Measurements from ENCODE around the gene NCKIPSD.

NCKIPSD gene

DNA sequence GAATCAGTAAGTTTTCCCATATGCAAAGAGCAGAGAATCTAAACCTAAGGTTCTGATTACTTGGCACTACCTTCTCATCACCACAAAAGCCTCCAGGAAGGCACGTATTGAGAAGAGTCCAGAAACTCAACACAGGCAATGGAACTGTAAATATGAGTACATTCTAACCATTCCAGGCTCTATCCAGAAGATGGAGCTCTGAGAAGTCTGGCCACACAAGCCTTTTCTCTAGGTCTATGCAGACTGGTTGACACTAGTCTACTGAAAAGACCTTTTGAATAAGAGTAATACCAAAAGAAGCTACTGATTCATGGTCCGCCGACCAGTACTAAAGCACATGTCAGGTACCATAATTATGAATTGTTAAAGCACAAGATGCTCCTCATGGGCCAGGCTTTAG is 12.2 kb upstream of the NCKIPSD start:
- in situ Hi-C loops (cut with MboI; ENCODE audit: low sequenced_read_pairs) = no loop called here

DNA sequence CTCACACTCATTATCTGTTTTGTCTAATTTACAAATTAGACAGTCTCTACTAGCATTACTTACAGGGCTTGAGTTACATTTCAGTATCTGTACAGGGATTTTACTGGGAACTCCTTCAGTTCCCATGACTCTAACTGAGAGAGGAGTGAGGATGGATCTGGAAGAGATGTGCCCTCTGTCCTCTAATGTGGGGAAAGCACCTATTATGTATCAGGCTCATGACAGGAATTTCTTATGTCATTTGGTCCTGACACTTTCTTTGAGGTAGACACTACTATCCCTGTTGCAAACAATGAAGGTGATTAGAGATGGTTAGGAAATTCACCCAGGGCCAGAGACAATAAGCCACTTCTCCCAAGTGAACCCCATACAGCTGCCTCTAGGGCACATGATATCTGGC is 10.9 kb upstream of the NCKIPSD start:
- in situ Hi-C loops (cut with MboI; ENCODE audit: low sequenced_read_pairs) = no loop called here

DNA sequence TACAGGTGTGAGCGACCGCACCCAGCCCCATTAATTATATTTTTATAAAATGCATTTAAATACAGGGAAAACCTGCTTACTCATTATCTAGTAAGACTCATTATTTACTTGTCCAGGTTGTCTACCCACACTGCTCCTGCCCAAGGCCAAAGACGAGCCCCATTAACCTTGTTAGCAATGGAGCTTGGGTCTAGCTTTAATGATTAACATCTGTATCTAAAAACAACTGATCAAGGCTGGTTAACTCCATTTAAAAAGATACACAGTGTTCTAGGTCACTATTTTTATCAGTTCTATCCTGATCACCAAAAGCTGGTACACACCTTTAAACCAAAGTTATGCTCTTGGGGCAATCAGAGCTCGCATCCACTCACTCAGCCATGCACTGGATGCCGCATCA is 10.4 kb upstream of the NCKIPSD start:
- in situ Hi-C loops (cut with MboI; ENCODE audit: low sequenced_read_pairs) = no loop called here

DNA sequence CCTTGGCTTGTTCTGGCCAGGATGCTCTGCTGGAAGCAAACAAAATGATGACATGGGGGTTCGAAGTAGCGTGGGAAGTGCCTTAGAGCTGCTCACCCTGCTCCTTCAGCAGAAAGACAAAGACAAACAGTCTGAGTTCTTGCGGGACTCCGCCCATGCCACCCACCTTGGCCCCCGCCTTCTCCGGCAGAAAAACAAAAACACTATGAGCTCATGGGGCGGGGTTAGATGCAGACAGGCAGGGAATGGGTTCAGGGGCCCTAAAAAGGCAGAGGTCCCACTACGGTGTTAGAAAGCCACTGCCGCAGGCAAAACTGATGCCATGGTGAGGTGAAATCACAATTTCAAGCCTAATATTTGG is 9.7 kb upstream of the NCKIPSD start:
- in situ Hi-C loops (cut with MboI; ENCODE audit: low sequenced_read_pairs) = no loop called here

DNA sequence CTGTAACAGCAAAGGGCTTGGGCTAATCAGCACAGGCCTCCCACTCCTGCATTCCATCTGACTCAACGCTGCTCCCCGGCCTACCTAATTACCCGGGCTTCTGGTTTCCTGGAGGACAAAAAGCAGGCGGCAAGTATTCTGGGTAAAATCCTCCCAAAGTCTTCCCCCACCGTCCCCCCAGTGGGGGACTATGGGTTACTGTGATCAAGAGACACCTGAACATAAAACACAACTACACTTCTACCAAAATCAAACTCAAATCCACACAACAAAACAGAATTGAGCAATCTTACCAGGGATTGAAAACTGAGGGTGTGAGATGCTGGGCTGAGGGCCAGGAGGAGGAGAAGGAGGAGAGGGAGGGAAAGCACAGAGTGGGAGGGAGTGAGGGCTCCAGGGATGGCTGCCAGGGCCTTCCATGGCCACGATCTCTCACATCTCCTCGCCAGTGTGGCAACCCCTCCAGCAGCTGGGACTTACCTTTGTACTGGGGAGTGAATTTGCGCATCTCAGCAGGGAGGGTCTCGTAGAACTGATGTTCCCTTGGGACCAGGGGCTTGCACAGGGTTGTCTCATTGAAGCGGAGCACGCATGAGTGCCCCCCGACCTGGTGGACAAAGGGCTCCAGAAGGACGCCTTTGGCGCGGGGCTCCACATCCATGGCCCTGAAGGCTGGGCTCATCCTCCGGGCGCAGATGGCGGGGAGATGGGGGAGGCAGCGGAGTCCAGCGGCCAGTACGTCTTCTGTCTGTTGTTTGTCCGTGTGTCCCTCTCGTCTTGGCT is 9.1 kb upstream of the NCKIPSD start:
- in situ Hi-C loops (cut with MboI; ENCODE audit: low sequenced_read_pairs) = no loop called here

DNA sequence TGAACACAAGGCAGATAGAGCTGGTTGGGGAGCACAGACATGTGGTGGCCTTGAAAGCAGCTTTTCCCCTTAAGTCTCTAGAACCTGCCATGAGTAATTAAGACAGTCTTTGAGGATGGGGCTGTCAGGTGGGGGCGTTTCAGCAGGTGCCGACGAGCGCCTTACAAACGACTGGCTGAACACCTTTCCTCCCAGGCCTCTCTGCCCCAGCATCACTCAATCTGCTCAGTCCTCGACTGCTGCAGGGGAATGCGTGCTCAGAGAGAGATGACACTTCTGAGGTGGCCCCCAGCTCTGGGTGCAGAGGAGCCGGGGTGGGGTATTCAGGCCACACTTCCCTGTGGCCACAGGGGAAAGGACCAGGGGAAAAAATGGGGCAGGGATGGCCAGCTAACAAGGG is 8.1 kb upstream of the NCKIPSD start:
- in situ Hi-C loops (cut with MboI; ENCODE audit: low sequenced_read_pairs) = no loop called here

DNA sequence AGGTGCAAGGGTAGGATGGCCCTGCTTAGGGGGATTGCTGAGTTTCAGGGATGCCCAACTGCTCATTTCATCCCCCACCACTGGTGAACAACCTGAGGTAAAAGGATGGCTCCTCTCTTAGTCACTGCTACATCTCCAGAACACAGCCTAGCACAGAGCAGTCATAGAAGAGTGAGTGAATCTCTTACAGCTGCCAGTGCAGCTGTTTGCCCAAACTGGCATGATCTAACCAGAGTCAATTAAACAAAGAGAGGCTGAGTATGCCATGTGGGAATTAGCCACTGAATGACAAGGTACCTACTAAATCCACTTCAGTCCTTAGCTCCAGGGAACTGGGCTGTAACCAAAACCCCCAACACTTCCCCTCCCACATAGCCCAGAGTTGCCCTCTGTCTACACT is 6.8 kb upstream of the NCKIPSD start:
- in situ Hi-C loops (cut with MboI; ENCODE audit: low sequenced_read_pairs) = no loop called here

DNA sequence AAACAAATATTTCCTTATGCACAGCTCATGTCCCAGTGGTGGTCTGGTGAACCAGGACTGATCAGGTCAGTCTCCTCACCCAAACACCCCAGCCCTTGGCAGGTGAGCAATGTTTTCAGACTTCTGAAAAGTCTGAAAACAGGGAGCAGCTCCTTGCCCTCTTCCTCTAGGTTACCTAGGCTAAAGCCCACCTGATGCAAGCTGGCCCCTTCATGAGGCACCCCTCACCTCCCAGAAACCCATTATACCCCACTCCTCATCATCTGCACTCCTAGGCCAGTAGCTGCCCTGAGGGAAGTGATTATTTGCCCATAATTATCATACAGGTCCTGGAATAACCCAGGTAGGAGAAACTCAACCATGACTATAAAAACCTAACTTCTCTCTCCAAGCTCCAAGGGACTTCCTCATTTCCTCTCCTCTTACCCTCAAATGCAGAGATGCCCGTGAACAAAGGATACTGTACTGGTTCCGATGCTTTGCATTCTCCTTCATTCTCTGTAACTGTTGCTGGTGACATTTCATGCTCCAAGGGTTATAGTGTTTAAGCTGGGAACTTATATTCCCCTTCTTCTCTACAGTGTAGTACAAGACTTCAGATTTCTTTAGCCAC is 5.2 kb upstream of the NCKIPSD start:
- in situ Hi-C loops (cut with MboI; ENCODE audit: low sequenced_read_pairs) = no loop called here

DNA sequence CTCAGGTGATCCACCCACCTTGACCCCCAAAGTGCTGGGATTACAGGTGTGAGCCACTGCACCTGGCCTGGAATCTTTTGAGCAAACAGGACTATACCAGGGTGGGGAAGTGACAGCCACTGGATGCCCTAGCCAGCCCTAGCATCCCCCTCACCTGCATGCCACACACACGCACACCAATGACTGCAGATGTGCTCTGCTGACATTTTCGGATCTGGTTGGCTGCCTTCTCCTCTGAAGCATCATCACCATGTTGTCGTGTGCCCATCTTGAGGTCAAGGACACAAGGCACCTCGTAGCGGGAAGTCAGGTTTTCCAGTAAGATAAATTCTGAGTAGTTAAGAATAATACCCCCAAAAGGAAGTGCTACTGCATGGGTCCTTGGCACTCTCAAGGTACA is 3.7 kb upstream of the NCKIPSD start:
- in situ Hi-C loops (cut with MboI; ENCODE audit: low sequenced_read_pairs) = no loop called here

DNA sequence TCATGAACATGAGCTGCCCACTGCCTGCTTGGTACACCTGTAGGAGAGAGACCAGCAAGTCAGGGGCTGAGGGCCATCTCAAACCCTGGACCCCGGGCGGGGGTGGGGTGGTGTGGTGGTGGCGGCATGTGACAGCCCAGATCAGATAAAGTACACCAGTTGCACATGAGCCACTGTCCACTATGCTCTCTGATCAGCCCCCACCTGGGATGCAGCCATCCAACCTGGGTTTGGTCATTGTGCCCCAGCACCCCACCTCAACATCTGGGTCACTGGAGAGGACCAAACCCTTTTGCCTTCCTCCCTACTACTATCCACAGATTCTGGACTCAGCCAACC is 3.0 kb upstream of the NCKIPSD start:
- in situ Hi-C loops (cut with MboI; ENCODE audit: low sequenced_read_pairs) = no loop called here

DNA sequence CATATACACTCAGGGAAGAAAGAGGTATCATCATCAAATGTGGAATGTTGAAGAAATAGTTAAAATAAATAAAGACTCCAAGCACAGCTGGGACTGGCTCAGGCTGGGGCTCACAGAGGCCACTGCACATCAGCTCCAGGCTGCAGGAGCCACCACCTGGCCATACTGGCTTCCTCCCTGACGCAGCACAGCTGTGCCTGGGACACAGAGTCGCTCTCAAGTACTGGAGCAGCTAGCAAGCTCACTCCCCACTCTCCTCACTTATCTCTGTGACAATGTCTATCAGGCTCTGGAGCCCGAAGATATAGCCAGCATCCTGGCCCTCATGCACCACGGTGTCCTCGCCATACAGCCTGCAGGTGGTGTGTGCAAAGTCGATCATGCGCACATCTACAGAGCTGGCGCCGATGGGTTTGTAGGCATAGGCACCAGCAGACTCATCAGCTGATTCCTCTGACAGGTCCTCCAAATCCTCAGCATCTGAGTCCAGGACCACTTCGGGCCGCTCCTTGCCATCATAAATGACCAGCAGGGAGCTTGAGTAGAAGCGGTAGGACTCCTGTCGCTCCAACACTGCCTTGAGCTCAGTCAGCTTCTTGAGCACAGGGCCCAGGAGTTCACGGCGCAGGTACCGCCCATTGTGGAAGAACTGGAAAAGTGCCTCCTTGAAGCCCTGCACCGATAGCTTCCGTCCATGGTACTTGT is 2.5 kb upstream of the NCKIPSD start:
- in situ Hi-C loops (cut with MboI; ENCODE audit: low sequenced_read_pairs) = no loop called here

DNA sequence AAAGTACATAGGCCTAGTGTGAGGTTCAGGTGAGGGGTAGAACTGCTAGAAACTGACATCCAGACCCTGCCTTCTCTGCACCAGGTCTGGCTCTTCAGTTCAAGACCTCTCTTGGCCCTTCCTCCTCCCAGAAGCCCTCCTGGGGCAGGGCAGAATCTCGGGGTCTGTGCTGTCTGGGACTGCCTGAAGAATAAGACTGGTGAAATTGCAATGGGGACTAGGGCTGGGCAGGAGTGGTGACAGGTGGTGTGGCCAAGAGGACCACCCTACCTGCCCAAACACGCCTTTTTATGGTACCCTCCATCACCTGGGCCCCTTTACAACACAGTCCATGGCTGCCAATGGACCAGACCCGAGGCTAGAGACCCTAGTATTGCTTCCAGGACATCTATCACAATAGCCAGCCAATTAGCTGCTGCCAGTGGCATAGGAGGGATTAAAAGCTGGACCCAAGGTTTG is 1.5 kb upstream of the NCKIPSD start:
- in situ Hi-C loops (cut with MboI; ENCODE audit: low sequenced_read_pairs) = no loop called here

DNA sequence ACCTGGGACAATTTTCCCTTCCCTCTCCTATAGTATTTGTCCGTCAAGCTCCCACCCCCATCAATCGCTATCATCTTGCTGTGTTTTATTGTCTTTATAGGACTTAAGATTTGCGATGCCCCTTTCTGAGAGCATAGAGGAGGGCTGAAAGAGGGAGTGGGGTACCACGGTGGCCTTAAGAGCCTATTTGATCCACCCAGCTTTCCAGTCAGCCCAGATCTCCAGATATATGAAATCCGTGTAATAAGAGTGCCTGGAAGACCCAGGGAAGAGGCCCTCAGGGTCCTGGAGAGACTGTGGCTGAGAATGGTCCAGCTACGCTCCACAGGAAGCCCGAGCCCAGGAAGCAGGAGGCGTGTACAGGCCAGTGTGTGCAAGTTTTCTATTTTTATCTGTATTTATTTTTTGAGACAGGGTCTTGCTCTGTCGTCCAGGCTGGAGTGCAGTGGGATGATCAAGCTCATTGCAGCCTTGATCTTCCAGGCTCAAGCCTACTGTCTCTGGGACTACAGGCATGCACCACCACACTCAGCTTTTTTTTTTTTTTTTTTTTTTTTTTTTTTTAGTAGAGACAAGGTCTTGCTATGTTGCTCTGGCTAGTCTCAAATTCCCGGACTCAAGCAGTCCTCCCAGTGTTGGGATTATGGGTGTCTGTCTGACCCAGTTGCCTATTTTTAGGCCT is 964 bp upstream of the NCKIPSD start:
- in situ Hi-C loops (cut with MboI; ENCODE audit: low sequenced_read_pairs) = no loop called here

DNA sequence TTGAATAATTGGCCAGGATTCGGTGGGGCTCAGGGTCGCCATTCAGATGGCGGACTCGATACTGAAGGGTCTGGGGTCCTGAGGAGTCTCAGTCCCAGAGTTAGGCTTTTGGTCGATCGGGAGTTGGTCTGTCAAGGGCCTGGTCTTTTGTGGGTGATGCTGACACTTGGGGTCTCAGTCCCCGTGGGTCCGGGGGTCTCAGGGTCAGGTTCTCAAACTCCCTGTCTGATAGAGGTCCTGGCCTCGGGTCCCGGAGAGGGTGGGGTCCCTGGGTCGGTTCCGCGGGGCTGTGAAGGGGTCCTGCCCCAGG is 467 bp downstream of the NCKIPSD start:
- in situ Hi-C loops (cut with MboI; ENCODE audit: low sequenced_read_pairs) = no loop called here

DNA sequence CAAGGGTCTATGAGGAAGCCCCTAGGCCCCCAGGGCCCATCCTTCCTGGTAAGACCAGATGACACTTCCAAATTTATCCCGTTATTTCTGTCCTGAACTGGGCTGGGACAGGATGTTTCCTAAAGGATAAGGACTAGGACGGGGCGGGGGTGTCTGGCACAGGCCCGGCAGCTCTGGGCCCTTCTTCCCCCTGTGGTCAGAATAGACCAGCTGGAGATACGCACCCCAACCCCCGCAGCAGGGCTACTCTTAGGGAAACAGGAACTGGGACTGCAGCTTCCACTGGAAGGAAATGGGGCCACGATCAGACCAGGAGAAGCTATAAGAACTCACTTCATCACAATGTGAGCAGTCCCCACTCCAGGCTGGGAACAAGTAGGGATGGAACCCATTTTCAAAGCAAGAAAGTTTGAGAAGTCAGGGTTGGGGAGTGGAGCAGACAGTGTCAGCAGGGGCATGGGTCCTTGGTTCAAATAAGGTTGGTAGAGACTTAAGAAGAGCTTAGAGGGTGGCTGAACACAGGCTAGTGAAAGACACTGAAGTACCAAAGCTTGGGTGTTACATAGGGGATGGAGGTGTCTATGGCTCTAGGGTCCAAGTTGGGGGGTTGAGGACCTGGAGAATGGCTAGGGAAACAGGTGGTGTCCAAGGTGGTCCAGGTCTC is 1.1 kb downstream of the NCKIPSD start:
- in situ Hi-C loops (cut with MboI; ENCODE audit: low sequenced_read_pairs) = no loop called here

DNA sequence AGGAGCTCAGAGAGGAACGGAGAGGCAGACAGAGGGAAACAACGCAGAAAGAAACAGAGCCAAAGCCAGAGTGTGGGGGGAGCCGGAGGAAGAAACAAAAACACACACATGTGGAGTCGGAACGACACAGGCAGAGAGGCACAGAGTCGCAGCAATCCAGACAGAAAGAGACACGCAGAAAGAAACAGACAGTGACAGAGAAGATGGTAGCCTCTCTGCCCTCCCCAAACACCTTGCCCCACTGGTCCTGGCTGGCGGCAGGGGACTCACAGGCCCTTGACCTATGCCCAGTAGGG is 1.7 kb downstream of the NCKIPSD start:
- in situ Hi-C loops (cut with MboI; ENCODE audit: low sequenced_read_pairs) = no loop called here

DNA sequence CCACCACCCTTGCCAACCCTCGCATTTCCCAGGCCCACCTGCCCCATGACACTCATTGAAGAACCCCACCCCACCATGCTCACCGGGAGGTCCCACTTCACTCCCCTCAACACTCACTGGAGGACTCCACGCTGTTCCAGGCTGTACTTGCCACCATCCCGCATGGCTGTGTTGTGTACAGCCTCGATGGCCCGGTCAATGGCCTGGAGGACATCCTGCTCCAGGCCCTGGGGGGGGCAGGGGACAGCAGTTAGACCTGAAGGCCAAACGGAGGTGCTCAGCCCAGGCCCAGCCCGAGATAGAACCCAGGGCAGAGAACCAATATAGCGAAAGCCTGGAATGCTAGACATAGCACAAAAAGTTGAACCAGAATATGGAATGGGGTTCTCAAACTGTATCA is 2.9 kb downstream of the NCKIPSD start:
- in situ Hi-C loops (cut with MboI; ENCODE audit: low sequenced_read_pairs) = no loop called here

DNA sequence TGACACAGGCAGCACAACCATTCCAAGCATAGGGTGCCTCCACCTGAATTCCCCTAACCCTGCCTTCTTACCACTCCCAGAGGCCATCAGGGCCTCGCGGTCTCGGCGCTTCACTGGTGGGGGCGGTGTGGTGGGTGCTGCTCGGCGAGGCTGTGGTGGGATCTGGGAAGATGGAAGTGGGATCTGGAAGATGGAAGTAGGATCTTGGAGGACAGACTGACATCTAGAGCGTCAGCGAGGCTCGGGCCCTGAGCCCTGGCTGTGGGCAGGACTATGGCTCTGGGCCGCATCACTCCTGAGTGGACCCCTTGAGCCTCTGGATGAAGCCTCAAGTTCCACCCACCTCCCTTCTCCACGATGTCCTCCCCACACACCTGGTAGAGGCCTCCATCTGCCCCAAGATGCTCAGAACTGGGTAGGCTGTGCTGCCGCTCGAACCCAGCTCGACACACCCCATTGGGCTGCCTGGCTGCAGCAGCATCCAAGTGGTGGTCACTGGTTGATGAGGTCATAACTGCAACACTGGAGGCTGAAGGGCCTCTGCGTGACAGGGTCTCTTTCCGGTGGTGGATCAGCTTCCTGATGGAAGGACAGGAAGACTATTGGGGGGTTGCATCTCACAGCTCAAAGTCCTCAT is 3.6 kb downstream of the NCKIPSD start:
- in situ Hi-C loops (cut with MboI; ENCODE audit: low sequenced_read_pairs) = no loop called here

DNA sequence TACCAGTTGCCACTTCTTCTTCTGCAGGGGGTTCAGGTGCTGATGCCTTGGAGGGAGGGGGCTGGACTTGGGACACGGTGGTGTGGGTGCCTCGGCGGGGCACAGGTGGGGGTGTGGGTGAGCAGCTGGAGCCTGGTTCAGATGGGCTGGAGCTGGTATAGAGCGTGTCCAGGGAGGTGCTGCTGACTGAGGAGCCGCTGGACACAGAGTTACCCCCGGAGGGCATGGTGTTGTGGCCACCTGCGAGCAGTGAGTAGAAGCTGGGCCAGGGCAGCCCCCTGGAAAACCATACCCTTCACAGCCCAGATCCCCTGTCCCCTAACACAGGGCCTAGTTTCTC is 4.2 kb downstream of the NCKIPSD start:
- in situ Hi-C loops (cut with MboI; ENCODE audit: low sequenced_read_pairs) = no loop called here

DNA sequence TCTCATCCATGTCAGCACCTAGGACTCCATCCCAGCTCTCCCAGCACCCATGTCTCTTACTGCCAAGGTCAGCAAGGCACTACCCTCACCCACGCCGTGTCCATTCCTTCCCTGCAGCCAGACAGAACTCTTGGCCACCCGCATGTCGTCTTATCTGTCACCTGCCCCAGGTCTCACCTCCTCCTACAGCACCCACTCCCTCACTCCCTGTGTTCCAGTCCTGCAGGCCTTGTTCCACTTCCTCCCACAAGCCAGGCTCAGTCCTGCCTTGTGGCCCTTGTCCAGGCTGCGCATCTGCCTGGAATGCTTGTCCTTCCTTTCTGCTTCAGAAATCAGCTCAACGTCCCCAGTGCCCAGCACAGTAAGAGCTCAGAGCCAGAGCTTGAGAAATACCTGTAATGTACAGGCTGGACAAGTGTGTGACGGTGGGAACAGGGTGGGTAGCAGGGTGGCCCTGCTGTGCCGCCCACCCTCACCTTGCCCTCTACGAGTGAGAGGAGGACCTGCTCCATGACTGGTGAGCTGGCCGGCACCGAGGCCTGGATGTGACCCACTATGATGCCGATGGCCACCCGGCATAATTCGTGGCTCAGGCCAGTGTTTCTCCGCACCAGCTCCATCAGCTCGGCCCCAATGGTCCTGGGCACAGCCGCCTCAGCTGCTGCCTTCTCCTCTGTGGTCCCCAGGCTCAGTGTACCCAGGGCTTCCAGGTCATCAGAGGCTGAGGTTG is 4.7 kb downstream of the NCKIPSD start:
- in situ Hi-C loops (cut with MboI; ENCODE audit: low sequenced_read_pairs) = no loop called here

Data from HL-60/S4 (cell line).